ENCODE data around the gene SNX18.

The SNX18 gene

GRCh38 chr5:54563083-54563761, 45.7 kb downstream of the SNX18 start:
- no peak for TF ChIP-seq CTCF (conservative IDR thresholded peaks at IDR 0.05; ENCODE audit: low read length)
- H3K4me3 ChIP-seq (ENCODE audit: low read length) = no peak overlapping the region
- no peak for DNase-seq (ENCODE audit: low read depth)

- H3K4me3 ChIP-seq (ENCODE audit: low read length) = no peak overlapping the region
- no peak for DNase-seq (ENCODE audit: low read depth)
- TF ChIP-seq CTCF (conservative IDR thresholded peaks at IDR 0.05; ENCODE audit: low read length) = no peak
Measured at GRCh38 chr5:54567996-54568395, 50.4 kb downstream of the SNX18 start.

DNA sequence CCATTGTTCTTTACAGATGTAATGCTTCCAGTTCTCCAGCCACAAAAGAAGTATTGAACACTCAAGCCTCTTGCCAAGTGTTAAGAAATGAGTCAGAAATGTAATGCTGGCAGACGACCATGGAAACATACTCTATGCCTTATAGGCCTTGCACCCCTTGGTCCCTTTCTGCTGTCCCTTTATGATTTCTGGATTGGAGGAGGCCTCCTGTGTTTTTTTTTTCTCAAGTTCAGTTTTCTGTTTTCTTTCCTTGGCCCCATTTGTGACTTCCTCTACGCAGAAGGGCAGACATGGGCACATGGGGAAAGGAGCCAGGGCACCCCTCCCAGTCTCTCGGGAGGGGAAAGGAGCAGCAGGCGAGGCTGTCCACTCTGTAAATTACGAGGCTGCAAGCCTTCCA, 53.4 kb downstream of the SNX18 start:
- no peak for TF ChIP-seq CTCF (conservative IDR thresholded peaks at IDR 0.05; ENCODE audit: low read length)
- peak; percentile 71 for DNase-seq (ENCODE audit: low read depth)
- H3K4me3 ChIP-seq (ENCODE audit: low read length) = no peak overlapping the region

DNA sequence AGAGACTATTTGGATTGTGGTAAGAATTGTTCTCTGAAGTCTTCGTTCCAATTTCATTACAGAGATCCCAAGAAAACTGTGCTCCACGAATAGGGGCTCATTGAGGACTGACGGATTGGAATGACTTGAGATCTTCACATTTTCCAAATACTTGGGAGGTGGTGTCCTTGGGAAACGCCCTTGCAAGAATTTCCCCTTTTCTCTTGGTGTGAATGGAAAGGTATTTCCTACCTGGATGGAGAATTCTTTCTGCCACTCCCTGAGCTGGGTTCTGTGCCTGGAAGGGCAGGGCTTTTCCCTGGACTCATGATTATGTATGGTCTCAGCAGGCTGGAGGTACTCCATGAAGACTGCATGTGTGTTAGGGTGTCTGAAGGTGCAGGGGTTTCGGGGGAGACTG, 53.9 kb downstream of the SNX18 start:
- no peak for DNase-seq (ENCODE audit: low read depth)
- TF ChIP-seq CTCF (conservative IDR thresholded peaks at IDR 0.05; ENCODE audit: low read length) = no peak
- H3K4me3 ChIP-seq (ENCODE audit: low read length) = no peak overlapping the region

DNA sequence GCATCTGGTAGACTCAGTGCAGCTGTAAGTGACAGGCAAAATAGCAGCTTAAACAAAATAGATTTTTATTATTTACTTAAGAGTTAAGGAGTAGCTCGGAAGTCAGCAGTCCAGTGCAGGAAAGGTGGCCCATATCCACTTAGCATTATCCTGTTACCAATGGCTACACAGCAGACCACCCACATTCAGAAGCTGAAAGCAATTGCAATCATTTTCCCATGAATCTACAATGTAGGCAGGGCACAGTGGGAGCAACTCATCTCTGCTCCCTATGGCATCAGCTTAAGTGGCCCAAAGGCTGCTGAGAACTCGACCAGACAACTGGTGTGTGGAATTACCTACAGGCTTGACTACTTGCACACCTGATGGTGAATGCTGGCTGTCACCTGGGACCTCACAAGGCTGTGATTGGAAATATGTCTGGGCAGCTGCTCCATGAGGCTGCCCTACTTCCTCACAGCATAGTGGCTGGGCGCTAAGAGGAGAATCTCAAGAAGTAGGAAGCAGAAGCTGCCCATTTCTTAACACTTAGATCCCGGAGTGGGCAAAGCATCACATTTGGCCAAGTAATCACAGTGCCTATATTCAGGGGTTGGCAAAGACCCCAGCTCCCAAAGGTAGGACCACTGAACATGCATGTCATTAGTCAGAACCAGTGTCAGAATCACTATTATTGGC, 56.4 kb downstream of the SNX18 start:
- DNase-seq (ENCODE audit: low read depth) = no peak
- H3K4me3 ChIP-seq (ENCODE audit: low read length) = no peak overlapping the region
- no peak for TF ChIP-seq CTCF (conservative IDR thresholded peaks at IDR 0.05; ENCODE audit: low read length)

- no peak overlapping the region for H3K4me3 ChIP-seq (ENCODE audit: low read length)
- TF ChIP-seq CTCF (conservative IDR thresholded peaks at IDR 0.05; ENCODE audit: low read length) = no peak
- no peak for DNase-seq (ENCODE audit: low read depth)
Measured at GRCh38 chr5:54577528-54577927, 60.0 kb downstream of the SNX18 start.

Measured in AG10803 (cell line).